ENCODE measurements around the gene CYP20A1.

CYP20A1 gene

DNA sequence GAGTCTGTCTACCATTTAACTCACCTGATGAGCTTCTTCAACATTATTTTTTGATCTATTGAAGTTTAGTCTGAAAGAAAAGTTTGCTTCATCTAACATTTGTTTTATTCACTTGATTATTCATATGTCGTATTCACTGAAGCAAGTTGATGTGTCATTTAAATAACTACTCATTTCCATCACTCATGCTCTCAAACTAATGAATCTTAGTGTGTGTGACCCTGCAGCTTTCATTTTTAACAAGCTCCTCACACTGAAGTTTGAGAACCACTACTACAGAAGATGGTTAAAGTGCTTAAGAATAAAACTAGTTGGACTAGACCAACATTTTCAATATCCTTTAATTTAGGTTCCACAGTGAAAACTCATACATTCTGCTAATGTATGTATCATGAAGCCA, 87.5 kb downstream of the CYP20A1 start:
- H4K20me1 ChIP-seq (ENCODE audit: low read depth, low read length), result no peaks in the 10 kb centered on the region
- no peaks in the 10 kb centered on the region for H3K9me3 ChIP-seq (ENCODE audit: insufficient read depth, low read length)
- peaks cover 27% of the 10 kb centered on the region for H3K79me2 ChIP-seq (ENCODE audit: insufficient read depth, low read length)
- no peak overlapping the region for H3K27ac ChIP-seq (ENCODE audit: low read depth, low read length)
- no peak overlapping the region for H3K4me3 ChIP-seq (ENCODE audit: insufficient read depth, low read length, poor library complexity, severe bottlenecking)
- H3K9ac ChIP-seq (ENCODE audit: low read length), result no peak overlapping the region
- H3K9me2 ChIP-seq (replicated peaks; ENCODE audit: insufficient read depth, low read length), result no peaks in the 10 kb centered on the region
- H3K36me3 ChIP-seq (ENCODE audit: low read length), result no peaks in the 10 kb centered on the region
- H3K4me2 ChIP-seq (ENCODE audit: low read depth, low read length, poor library complexity, severe bottlenecking), result no peak overlapping the region
- no peak overlapping the region for H2AFZ ChIP-seq (ENCODE audit: low read depth, low read length, severe bottlenecking)
- H3K27me3 ChIP-seq (ENCODE audit: low read length), result no peaks in the 10 kb centered on the region
- TF ChIP-seq EZH2phosphoT487 (conservative IDR thresholded peaks at IDR 0.05; ENCODE audit: low read length), result no peak
- TF ChIP-seq CTCF (IDR thresholded peaks at IDR 0.05; ENCODE audit: insufficient read depth, low read length, poor library complexity, severe bottlenecking), result no peak
- peaks cover 14% of the 10 kb centered on the region for H3F3A ChIP-seq (ENCODE audit: insufficient read depth)

GRCh38 chr2:203327582-203327900, 88.7 kb downstream of the CYP20A1 start:
- H3K36me3 ChIP-seq (ENCODE audit: low read length), result no peaks in the 10 kb centered on the region
- no peaks in the 10 kb centered on the region for H3K9me3 ChIP-seq (ENCODE audit: insufficient read depth, low read length)
- H3K9ac ChIP-seq (ENCODE audit: low read length), result peak overlapping the region; percentile 91
- H3K27ac ChIP-seq (ENCODE audit: low read depth, low read length), result no peak overlapping the region; the same call in 1 of the 2 replicates
- no peaks in the 10 kb centered on the region for H3K9me2 ChIP-seq (replicated peaks; ENCODE audit: insufficient read depth, low read length)
- peaks cover 38% of the 10 kb centered on the region for H3K79me2 ChIP-seq (ENCODE audit: insufficient read depth, low read length)
- H2AFZ ChIP-seq (ENCODE audit: low read depth, low read length, severe bottlenecking), result peak overlapping the region; percentile 95
- H3K4me2 ChIP-seq (ENCODE audit: low read depth, low read length, poor library complexity, severe bottlenecking), result peak overlapping the region; percentile 78
- peaks cover 16% of the 10 kb centered on the region for H3F3A ChIP-seq (ENCODE audit: insufficient read depth)
- TF ChIP-seq CTCF (IDR thresholded peaks at IDR 0.05; ENCODE audit: insufficient read depth, low read length, poor library complexity, severe bottlenecking), result no peak
- no peak for TF ChIP-seq EZH2phosphoT487 (conservative IDR thresholded peaks at IDR 0.05; ENCODE audit: low read length)
- H3K27me3 ChIP-seq (ENCODE audit: low read length), result no peaks in the 10 kb centered on the region
- H4K20me1 ChIP-seq (ENCODE audit: low read depth, low read length), result no peaks in the 10 kb centered on the region
- H3K4me3 ChIP-seq (ENCODE audit: insufficient read depth, low read length, poor library complexity, severe bottlenecking), result peak overlapping the region; percentile 84

- H3K27me3 ChIP-seq (ENCODE audit: low read length), result no peaks in the 10 kb centered on the region
- no peaks in the 10 kb centered on the region for H3K9me3 ChIP-seq (ENCODE audit: insufficient read depth, low read length)
- H3K4me3 ChIP-seq (ENCODE audit: insufficient read depth, low read length, poor library complexity, severe bottlenecking), result peak within 1 kb of the TSS; percentile 84
- peak within 1 kb of the TSS; percentile 24 for H3K27ac ChIP-seq (ENCODE audit: low read depth, low read length)
- H3F3A ChIP-seq (ENCODE audit: insufficient read depth), result peaks cover 18% of the 10 kb centered on the region
- no peaks in the 10 kb centered on the region for H3K36me3 ChIP-seq (ENCODE audit: low read length)
- H2AFZ ChIP-seq (ENCODE audit: low read depth, low read length, severe bottlenecking), result peak within 1 kb of the TSS; percentile 95
- H3K4me2 ChIP-seq (ENCODE audit: low read depth, low read length, poor library complexity, severe bottlenecking), result peak within 1 kb of the TSS; percentile 78
- no peaks in the 10 kb centered on the region for H3K9me2 ChIP-seq (replicated peaks; ENCODE audit: insufficient read depth, low read length)
- peaks cover 43% of the 10 kb centered on the region for H3K79me2 ChIP-seq (ENCODE audit: insufficient read depth, low read length)
- H3K9ac ChIP-seq (ENCODE audit: low read length), result peak within 1 kb of the TSS; percentile 91
- TF ChIP-seq EZH2phosphoT487 (conservative IDR thresholded peaks at IDR 0.05; ENCODE audit: low read length) (no peak), CTCF (IDR thresholded peaks at IDR 0.05; ENCODE audit: insufficient read depth, low read length, poor library complexity, severe bottlenecking) (no peak)
- no peaks in the 10 kb centered on the region; the same call in 1 of the 2 replicates for H4K20me1 ChIP-seq (ENCODE audit: low read depth, low read length)
These were observed 89.3 kb downstream of the CYP20A1 start, which contains the start of gene ABI2 for GRCh38 chr2:203327901-203328759. Gene ABI2, plus strand, starts transcription at chr2:203328394. Its CDS starts 121 bp downstream, at chr2:203328515.

Data from SU-DHL-6 (cell line).